Measurements from ENCODE around the gene TNFRSF12A.
"Not testable (repeated sequence)": the region's sequence is repeated elsewhere in the genome, so short reads cannot be mapped to it uniquely, and the experiment has no call there.

TNFRSF12A gene

GRCh38 chr16:3049921-3050481, 29.8 kb downstream of the TNFRSF12A start:
- FAIRE-seq (no peak), DNase-seq (ENCODE audit: insufficient read length, low spot score) (no peak)
- no peak for TF ChIP-seq POLR2A (IDR thresholded peaks at IDR 0.05; ENCODE audit: low read depth, low read length)

- DNase-seq (ENCODE audit: insufficient read length, low spot score) (no peak), FAIRE-seq (no peak)
- TF ChIP-seq POLR2A (IDR thresholded peaks at IDR 0.05; ENCODE audit: low read depth, low read length) = no peak
Observed at GRCh38 chr16:3050487-3050886, 30.3 kb downstream of the TNFRSF12A start.

- no peak for FAIRE-seq
Observed at GRCh38 chr16:3051009-3051408, 30.8 kb downstream of the TNFRSF12A start.

GRCh38 chr16:3051494-3051893, 31.3 kb downstream of the TNFRSF12A start:
- DNase-seq (ENCODE audit: insufficient read length, low spot score) (no peak), FAIRE-seq (no peak)
- no peak for TF ChIP-seq POLR2A (IDR thresholded peaks at IDR 0.05; ENCODE audit: low read depth, low read length)

More at GRCh38 chr16:3051009-3051408, 30.8 kb downstream of the TNFRSF12A start:
- no peak for TF ChIP-seq POLR2A (IDR thresholded peaks at IDR 0.05; ENCODE audit: low read depth, low read length)
- DNase-seq (ENCODE audit: insufficient read length, low spot score) = no peak

- FAIRE-seq; DNase-seq (ENCODE audit: insufficient read length, low spot score): not testable (repeated sequence)
Observed at GRCh38 chr16:3052571-3053329, 32.6 kb downstream of the TNFRSF12A start.

GRCh38 chr16:3053330-3053710, 33.2 kb downstream of the TNFRSF12A start:
- not testable (repeated sequence) for DNase-seq (ENCODE audit: insufficient read length, low spot score); FAIRE-seq

- FAIRE-seq = no peak
- DNase-seq (ENCODE audit: insufficient read length, low spot score) = no peak
- no peak for TF ChIP-seq POLR2A (IDR thresholded peaks at IDR 0.05; ENCODE audit: low read depth, low read length)
Observed at GRCh38 chr16:3054965-3055733, 35.0 kb downstream of the TNFRSF12A start.

- not testable (repeated sequence) for FAIRE-seq
Observed at GRCh38 chr16:3055734-3056115, 35.6 kb downstream of the TNFRSF12A start.

GRCh38 chr16:3056336-3057180, 36.4 kb downstream of the TNFRSF12A start:
- no peak for TF ChIP-seq POLR2A (IDR thresholded peaks at IDR 0.05; ENCODE audit: low read depth, low read length)
- DNase-seq (ENCODE audit: insufficient read length, low spot score) (no peak), FAIRE-seq (no peak)

More at GRCh38 chr16:3055734-3056115, 35.6 kb downstream of the TNFRSF12A start:
- not testable (repeated sequence) for DNase-seq (ENCODE audit: insufficient read length, low spot score)

GRCh38 chr16:3057181-3058138, 37.3 kb downstream of the TNFRSF12A start:
- no peak for TF ChIP-seq POLR2A (IDR thresholded peaks at IDR 0.05; ENCODE audit: low read depth, low read length)
- DNase-seq (ENCODE audit: insufficient read length, low spot score) = no peak

GRCh38 chr16:3058139-3059030, 38.2 kb downstream of the TNFRSF12A start:
- DNase-seq (ENCODE audit: insufficient read length, low spot score) (no peak), FAIRE-seq (no peak)
- no peak for TF ChIP-seq POLR2A (IDR thresholded peaks at IDR 0.05; ENCODE audit: low read depth, low read length)

More at GRCh38 chr16:3057181-3058138, 37.3 kb downstream of the TNFRSF12A start:
- no peak for FAIRE-seq

Data from H54 (cell line).